SK-N-SH (cell line): ENCODE measurements around the gene LNP1.

Experiments used
- POLR2AphosphoS5 ChIP-seq: IDR thresholded peaks from 2 replicates; pipeline ENCODE4 v1.6.1; 2012; ENCODE audit warnings: low read depth, low read length
- TF ChIP-seq, protein P1 (sequence below): fragments of 200-600 bp; sonication (generic); IDR thresholded peaks from 2 replicates; pipeline ENCODE4 v1.6.1; 2017; ENCODE audit warnings: antibody characterized with exemption, mild to moderate bottlenecking, moderate library complexity

DNA sequence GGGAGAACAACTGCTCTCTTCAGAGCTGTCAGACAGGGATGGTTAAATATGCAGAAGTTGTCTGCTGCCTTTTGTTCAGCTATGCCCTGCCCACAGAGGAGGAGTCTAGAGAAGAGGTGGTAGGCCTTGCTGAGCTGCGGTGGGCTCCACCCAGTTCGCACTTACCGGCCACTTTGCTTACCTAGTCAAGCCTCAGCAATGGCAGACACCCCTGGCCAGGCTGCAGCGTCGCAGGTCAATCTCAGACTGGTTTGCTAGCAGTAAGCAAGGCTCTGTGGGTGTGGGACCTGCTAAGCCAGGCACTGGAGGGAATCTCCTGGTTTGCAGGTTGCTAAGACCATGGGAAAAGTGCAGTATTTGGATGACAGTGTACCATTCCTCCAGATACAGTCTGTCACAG lies 78.7 kb downstream of the LNP1 start:
- TF ChIP-seq POLR2AphosphoS5, result no peak
- TF ChIP-seq, protein P1, sequence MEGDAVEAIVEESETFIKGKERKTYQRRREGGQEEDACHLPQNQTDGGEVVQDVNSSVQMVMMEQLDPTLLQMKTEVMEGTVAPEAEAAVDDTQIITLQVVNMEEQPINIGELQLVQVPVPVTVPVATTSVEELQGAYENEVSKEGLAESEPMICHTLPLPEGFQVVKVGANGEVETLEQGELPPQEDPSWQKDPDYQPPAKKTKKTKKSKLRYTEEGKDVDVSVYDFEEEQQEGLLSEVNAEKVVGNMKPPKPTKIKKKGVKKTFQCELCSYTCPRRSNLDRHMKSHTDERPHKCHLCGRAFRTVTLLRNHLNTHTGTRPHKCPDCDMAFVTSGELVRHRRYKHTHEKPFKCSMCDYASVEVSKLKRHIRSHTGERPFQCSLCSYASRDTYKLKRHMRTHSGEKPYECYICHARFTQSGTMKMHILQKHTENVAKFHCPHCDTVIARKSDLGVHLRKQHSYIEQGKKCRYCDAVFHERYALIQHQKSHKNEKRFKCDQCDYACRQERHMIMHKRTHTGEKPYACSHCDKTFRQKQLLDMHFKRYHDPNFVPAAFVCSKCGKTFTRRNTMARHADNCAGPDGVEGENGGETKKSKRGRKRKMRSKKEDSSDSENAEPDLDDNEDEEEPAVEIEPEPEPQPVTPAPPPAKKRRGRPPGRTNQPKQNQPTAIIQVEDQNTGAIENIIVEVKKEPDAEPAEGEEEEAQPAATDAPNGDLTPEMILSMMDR, result no peak
